ENCODE data around the gene LY6G5C. TPM values are rescaled to one million over a fixed set of nuclear protein-coding genes. Genes with fewer than 3 reads are reported as not detected.
A peak's percentile ranks its signal among the peaks of the same experiment; 100 is the strongest.

LY6G5C gene
- total RNA-seq, 1 experiment from 2014 or later, result 0.62 TPM

- H3K4me1 ChIP-seq (ENCODE audit: control insufficient read depth, insufficient read depth, low read length), result peaks cover 7% of the 10 kb centered on the region; the same call in 1 of the 2 replicates
- CTCF ChIA-PET, result no interaction called here
- in situ Hi-C loops (cut with HindIII; ENCODE audit: low pct_unique_long_range_greater_than_20kb, low sequenced_read_pairs) (no loop called here), intact Hi-C loops (cut with micrococcal nuclease; ENCODE audit: unreplicated experiment) (no loop called here)
- no peak overlapping the region for H3K4me3 ChIP-seq (ENCODE audit: low read depth in 2 of 2, low read length in 2 of 2)
- H3K27ac ChIP-seq (ENCODE audit: low read length), result no peak overlapping the region
- POLR2A ChIA-PET, result interaction anchor here (0.6 to 3.0 kb wide), 2 partner anchors 12 to 145 kb away, joined by 5 to 9 read pairs; partner anchors contain the start of gene BAG6
- no TSS peak for BruUV-seq (replicated peaks)
- TF ChIP-seq SIN3A (IDR thresholded peaks at IDR 0.05; ENCODE audit: borderline replicate concordance, insufficient read depth, low read depth, low read length) (no peak), TCF7L2 (IDR thresholded peaks at IDR 0.05; ENCODE audit: low read depth, low read length) (no peak), REST (IDR thresholded peaks at IDR 0.05; ENCODE audit: insufficient read depth in 1 of 2, low read depth in 2 of 2, low read length in 1 of 2) (no peak), CTCF (IDR thresholded peaks at IDR 0.05) (no peak), POLR2AphosphoS5 (IDR thresholded peaks at IDR 0.05; ENCODE audit: low read depth, low read length) (no peak)
- no peaks in the 10 kb centered on the region for H3K27me3 ChIP-seq (ENCODE audit: control insufficient read depth, insufficient read depth, low read length)
- DNase-seq (ENCODE audit: low read depth, low spot score) (no peak), ATAC-seq (peak; percentile 22)
- H3K36me3 ChIP-seq (ENCODE audit: control insufficient read depth, insufficient read depth, low read length), result peaks cover 20% of the 10 kb centered on the region; the same call in 1 of the 2 replicates
- H3K9me3 ChIP-seq (ENCODE audit: control insufficient read depth, insufficient read depth, low read depth, low read length), result no peaks in the 10 kb centered on the region
Observed at GRCh38 chr6:31639449-31639861, 41.4 kb downstream of the LY6G5C start.

GRCh38 chr6:31639043-31639442 is 41.8 kb downstream of the LY6G5C start:
- intact Hi-C loops (cut with micrococcal nuclease; ENCODE audit: unreplicated experiment), result no loop called here
- in situ Hi-C loops (cut with HindIII; ENCODE audit: low pct_unique_long_range_greater_than_20kb, low sequenced_read_pairs), result no loop called here
- H3K27me3 ChIP-seq (ENCODE audit: control insufficient read depth, insufficient read depth, low read length), result no peaks in the 10 kb centered on the region
- ATAC-seq (peak; percentile 28), DNase-seq (ENCODE audit: low read depth, low spot score) (no peak)
- BruUV-seq (replicated peaks), result no TSS peak
- H3K36me3 ChIP-seq (ENCODE audit: control insufficient read depth, insufficient read depth, low read length), result peaks cover 22% of the 10 kb centered on the region; the same call in 1 of the 2 replicates
- no peak overlapping the region for H3K4me3 ChIP-seq (ENCODE audit: low read depth in 2 of 2, low read length in 2 of 2)
- ChIA-PET CTCF (no interaction called here), POLR2A (interaction anchor here (0.6 to 3.0 kb wide), 2 partner anchors 13 to 145 kb away, joined by 5 to 9 read pairs; partner anchors contain the start of gene BAG6)
- H3K9me3 ChIP-seq (ENCODE audit: control insufficient read depth, insufficient read depth, low read depth, low read length), result no peaks in the 10 kb centered on the region
- TF ChIP-seq POLR2AphosphoS5 (IDR thresholded peaks at IDR 0.05; ENCODE audit: low read depth, low read length) (peak; percentile 68; the same call in 1 of the 2 replicates), SIN3A (IDR thresholded peaks at IDR 0.05; ENCODE audit: borderline replicate concordance, insufficient read depth, low read depth, low read length) (no peak)
- H3K27ac ChIP-seq (ENCODE audit: low read length), result no peak overlapping the region
- peaks cover 11% of the 10 kb centered on the region; the same call in 1 of the 2 replicates for H3K4me1 ChIP-seq (ENCODE audit: control insufficient read depth, insufficient read depth, low read length)

Measured in Panc1 (cell line).